Neural crest cell (in vitro differentiated cells): ENCODE results near the gene S100A7A. TPM values are rescaled to one million over a fixed set of nuclear protein-coding genes. Genes with fewer than 3 reads are reported as not detected.

Experiments
- DNase-seq: peaks from one replicate; pipeline ENCODE4 v3.0.0; 2021; ENCODE audit warnings: low read depth, mixed read lengths, low spot score
- H3K27ac Mint-ChIP-seq: one replicate; pipeline ENCODE4 v1.8.0; 2021; ENCODE audit warnings: mild to moderate bottlenecking, mixed read lengths; ENCODE audit not compliant: unreplicated experiment
- H3K27me3 Mint-ChIP-seq: 2 replicates; pipeline ENCODE4 v1.8.0; 2021; ENCODE audit warnings: low read depth, mild to moderate bottlenecking, mixed read lengths
- H3K36me3 Mint-ChIP-seq: 2 replicates; pipeline ENCODE4 v1.8.0; 2021; ENCODE audit warnings: low read depth, mild to moderate bottlenecking, mixed read lengths
- H3K4me1 Mint-ChIP-seq: 2 replicates; pipeline ENCODE4 v1.8.0; 2021; ENCODE audit warnings: mixed read lengths
- H3K4me3 Mint-ChIP-seq: one replicate; pipeline ENCODE4 v1.8.0; 2021; ENCODE audit warnings: mild to moderate bottlenecking, mixed read lengths
- H3K9me3 Mint-ChIP-seq: 2 replicates; pipeline ENCODE4 v1.8.0; 2021; ENCODE audit warnings: mixed read lengths
- CTCF ChIP-seq: fragments of 200-600 bp; sonication (generic); conservative IDR thresholded peaks from 2 replicates; pipeline ENCODE4 v1.5.0; 2021; ENCODE audit warnings: antibody characterized with exemption, mild to moderate bottlenecking
- total RNA-seq: library from RNA; stranded (reverse); gene quantifications from 2 replicates; pipeline ENCODE4 v1.2.1, GENCODE V29; 2021

S100A7A gene
- total RNA-seq, 1 donor from 2014 or later: not detected

GRCh38 chr1:153372571-153372970 is 43.7 kb upstream of the S100A7A start:
- H3K9me3 Mint-ChIP-seq: no peaks in the 10 kb centered on the region
- no peaks in the 10 kb centered on the region for H3K4me1 Mint-ChIP-seq
- H3K4me3 Mint-ChIP-seq: no peak overlapping the region
- H3K27me3 Mint-ChIP-seq: peaks cover 46% of the 10 kb centered on the region
- H3K36me3 Mint-ChIP-seq: no peaks in the 10 kb centered on the region
- DNase-seq: no peak
- H3K27ac Mint-ChIP-seq: no peak overlapping the region
- no peak for TF ChIP-seq CTCF

GRCh38 chr1:153374071-153374470 is 42.2 kb upstream of the S100A7A start:
- H3K36me3 Mint-ChIP-seq: no peaks in the 10 kb centered on the region
- no peak overlapping the region for H3K4me3 Mint-ChIP-seq
- no peak overlapping the region for H3K27ac Mint-ChIP-seq
- no peak for TF ChIP-seq CTCF
- no peaks in the 10 kb centered on the region for H3K4me1 Mint-ChIP-seq
- no peaks in the 10 kb centered on the region for H3K9me3 Mint-ChIP-seq
- H3K27me3 Mint-ChIP-seq: peaks cover 53% of the 10 kb centered on the region
- no peak for DNase-seq

GRCh38 chr1:153375511-153375910 is 40.8 kb upstream of the S100A7A start, which contains the start of gene S100A12:
TSS of gene S100A12 (minus strand) at chr1:153375621. CDS start at chr1:153374592, 1,029 bp downstream.
- H3K9me3 Mint-ChIP-seq: no peaks in the 10 kb centered on the region
- no peak within 1 kb of the TSS for H3K27ac Mint-ChIP-seq
- DNase-seq: no peak
- peaks cover 44% of the 10 kb centered on the region for H3K27me3 Mint-ChIP-seq
- no peaks in the 10 kb centered on the region for H3K4me1 Mint-ChIP-seq
- H3K4me3 Mint-ChIP-seq: no peak within 1 kb of the TSS
- no peak for TF ChIP-seq CTCF
- H3K36me3 Mint-ChIP-seq: no peaks in the 10 kb centered on the region

GRCh38 chr1:153379591-153379990 is 36.7 kb upstream of the S100A7A start:
- no peaks in the 10 kb centered on the region for H3K4me1 Mint-ChIP-seq

GRCh38 chr1:153380711-153381110 is 35.6 kb upstream of the S100A7A start:
- TF ChIP-seq CTCF: no peak
- Mint-ChIP-seq H3K4me3 (no peak overlapping the region), H3K9me3 (peaks cover 10% of the 10 kb centered on the region), H3K27me3 (peaks cover 52% of the 10 kb centered on the region), H3K36me3 (no peaks in the 10 kb centered on the region), H3K4me1 (no peaks in the 10 kb centered on the region), H3K27ac (no peak overlapping the region)
- no peak for DNase-seq

More at GRCh38 chr1:153379591-153379990, 36.7 kb upstream of the S100A7A start:
- peaks cover 10% of the 10 kb centered on the region for H3K9me3 Mint-ChIP-seq
- H3K36me3 Mint-ChIP-seq: no peaks in the 10 kb centered on the region
- no peak overlapping the region for H3K4me3 Mint-ChIP-seq
- TF ChIP-seq CTCF: no peak
- DNase-seq: no peak
- peaks cover 43% of the 10 kb centered on the region for H3K27me3 Mint-ChIP-seq
- H3K27ac Mint-ChIP-seq: no peak overlapping the region
